Inflammatory macrophage (primary cell): ENCODE measurements around the gene LYRM7.
"Not testable (repeated sequence)": the region's sequence is repeated elsewhere in the genome, so short reads cannot be mapped to it uniquely, and the experiment has no call there.

Experiments
- DNase-seq, 2 donors: peaks; one replicate each; pipeline ENCODE4 v3.0.0-alpha.2; 2020 to 2022
- total RNA-seq, 18 experiments: gene quantifications; one replicate each; lab custom pipeline; 2026; ENCODE audit warnings: mixed read lengths in 6 of 18, inconsistent platforms in 2 of 18; lab: John Stamatoyannopoulos, UW

The LYRM7 gene
- 5.9 to 40.2 (median 21.1) reads per million in 18 experiments for total RNA-seq

DNA sequence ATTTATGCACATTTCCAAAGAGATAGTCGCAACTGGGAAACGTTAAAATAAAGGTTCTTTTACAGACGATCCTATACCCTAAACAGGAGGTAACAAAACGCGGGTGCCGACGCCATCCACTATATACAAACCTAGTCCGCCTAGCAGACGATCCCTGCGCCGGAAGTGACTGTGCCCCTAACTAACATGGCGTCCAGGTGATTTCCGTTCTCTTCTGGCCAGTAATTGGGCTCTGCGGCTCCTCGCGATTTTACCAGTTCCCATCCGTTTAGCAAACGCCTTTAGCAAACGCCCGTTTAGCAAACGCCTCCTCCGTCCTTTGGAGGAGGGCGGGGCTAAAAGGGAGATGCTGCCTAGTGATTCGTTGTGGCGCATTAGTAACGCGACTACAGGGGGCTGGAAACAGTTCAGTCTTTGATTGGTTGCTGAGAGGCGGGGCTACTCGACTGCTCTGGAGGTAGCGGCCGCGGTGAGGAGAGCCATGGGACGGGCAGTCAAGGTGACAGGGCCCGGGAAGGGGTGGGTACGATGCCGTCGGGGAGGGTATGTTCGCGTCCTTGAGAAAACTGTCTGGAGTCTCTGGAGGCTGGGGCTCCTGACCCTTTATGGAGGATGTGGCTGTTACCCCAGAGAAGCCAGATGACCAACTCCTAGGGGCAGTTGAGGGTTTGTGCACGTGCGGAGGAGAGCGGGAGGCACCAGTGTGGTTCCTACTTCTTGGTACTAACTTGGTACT, at the start of gene LYRM7:
LYRM7 (plus strand) TSS at position 405 of the 736 bp plus-strand sequence; CDS start at position 482, 77 bp downstream.
- peak; percentile 99 for DNase-seq

DNA sequence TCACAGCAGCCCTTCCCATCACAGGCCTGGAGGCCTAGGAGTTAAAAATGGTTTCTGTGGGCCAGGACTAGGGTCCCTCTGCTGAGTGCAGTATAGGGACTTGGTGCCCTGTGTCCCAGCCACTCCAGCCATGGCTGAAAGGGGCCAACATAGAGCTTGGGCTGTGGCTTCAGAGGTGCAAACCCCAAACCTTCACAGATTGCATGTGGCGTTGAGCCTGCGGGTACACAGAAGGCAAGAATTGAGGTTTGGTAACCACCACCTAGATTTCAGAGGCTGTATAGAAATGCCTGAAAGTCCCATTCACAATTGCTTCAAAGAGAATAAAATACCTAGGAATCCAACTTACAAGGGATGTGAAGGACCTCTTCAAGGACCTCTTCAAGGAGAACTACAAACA, 43.5 kb upstream of the LYRM7 start:
- not testable (repeated sequence) for DNase-seq

DNA sequence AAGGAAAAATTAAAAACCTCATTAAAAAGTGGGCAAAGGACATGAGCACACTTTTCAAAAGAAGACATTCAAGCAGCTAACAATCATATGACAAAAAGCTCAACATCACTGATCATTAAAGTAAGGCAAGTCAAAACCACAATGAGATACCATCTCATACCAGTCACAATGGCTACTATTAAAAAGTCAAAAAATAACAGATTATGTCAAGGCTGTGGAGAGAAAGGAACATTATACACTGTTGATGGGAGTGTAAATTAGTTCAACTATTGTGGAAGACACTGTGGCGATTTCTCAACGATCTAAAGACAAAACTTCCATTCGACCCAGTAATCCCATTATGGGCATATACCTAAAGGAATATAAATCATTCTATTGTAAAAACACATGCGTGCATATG, 41.4 kb upstream of the LYRM7 start:
- no peak for DNase-seq

DNA sequence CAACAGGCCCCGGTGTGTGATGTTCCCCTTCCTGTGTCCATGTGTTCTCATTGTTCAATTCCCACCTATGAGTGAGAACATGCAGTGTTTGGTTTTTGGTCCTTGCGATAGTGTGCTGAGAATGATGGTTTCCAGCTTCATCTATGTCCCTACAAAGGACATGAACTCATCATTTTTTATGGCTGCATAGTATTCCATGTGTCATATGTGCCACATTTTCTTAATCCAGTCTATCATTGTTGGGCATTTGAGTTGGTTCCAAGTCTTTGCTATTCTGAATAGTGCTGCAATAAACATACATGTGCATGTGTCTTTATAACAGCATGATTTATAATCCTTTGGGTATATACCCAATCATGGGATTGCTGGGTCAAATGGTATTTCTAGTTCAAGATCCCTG, 37.7 kb upstream of the LYRM7 start:
- not testable (repeated sequence) for DNase-seq

DNA sequence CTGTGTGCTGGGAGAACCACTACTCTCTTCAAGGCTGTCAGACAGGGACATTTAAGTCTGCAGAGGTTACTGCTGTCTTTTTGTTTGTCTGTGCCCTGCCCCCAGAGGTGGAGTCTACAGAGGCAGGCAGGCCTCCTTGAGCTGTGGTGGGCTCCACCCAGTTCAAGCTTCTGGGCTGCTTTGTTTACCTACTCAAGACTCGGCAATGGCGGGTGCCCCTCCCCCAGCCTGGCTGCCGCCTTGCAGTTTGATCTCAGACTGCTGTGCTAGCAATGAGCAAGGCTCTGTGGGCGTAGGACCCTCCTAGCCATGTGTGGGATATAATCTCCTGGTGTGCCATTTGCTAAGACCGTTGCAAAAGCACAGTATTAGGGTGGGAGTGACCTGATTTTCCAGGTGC, 32.3 kb upstream of the LYRM7 start:
- DNase-seq, result not testable (repeated sequence)

DNA sequence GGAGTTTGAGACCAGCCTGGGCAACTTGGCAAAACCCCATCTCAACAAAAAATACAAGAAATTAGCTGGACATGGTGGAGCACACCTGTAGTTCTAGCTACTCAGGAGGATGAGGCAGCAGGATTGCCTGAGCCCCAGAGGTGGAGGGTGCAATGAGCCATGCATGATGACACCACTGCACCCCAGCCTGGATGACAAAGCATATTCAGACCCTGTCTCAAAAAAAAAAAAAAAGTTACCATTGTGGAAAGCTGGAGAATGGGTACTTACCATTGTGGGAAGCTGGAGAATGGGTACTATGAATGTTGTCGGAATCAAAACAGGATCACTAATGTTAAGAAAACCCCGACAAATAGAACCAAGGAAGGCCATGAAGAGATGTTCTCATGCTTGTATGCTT, 31.4 kb upstream of the LYRM7 start:
- DNase-seq, result no peak

DNA sequence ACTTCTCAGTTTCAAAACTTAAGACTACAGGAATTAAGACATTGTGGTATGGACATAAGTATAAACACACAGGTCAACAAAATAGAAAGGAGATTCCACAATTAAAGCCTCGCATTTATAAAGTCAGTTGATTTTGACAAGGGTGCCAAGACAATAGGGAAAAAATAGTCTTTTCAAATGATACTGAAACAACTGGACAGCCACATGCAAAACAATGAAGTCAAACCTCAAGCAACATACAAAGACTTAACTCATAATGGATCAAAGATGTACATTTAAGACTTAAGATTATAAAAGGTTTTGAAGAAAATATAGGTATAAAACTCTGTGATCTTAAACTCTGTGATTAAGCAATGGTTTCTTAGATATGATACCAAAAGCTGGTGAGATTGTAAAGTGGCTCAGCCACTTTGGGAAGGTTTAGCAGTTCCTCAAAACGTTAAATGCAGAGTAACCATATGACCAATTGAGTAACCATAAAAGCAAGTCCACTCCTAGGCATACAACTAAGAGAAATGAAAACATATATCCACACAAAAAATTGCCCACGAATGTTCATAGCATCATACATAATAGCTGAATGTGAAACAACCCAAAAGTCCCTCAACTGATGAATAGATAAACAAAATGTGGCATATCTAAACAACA, 27.6 kb upstream of the LYRM7 start:
- DNase-seq, result peak; percentile 42 to 50

DNA sequence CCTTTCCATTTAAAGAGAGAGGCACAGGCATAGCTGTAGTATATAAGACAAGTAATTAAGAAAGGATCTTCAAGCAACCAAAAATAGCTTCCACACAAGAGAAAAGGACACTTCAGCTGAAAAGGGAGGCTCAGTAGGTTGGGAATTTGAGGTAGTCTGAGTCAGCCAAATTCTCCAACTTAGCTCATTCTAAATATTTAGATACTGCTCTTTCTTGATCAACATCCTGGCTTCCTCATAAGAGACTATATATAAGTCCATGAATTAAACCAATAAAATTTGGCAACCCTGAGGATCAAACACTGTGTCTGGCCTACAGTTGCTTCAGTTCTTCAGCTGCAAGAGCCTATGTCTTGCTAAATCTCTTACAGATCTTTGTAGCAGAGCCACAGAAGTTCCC, 23.5 kb upstream of the LYRM7 start:
- no peak for DNase-seq

DNA sequence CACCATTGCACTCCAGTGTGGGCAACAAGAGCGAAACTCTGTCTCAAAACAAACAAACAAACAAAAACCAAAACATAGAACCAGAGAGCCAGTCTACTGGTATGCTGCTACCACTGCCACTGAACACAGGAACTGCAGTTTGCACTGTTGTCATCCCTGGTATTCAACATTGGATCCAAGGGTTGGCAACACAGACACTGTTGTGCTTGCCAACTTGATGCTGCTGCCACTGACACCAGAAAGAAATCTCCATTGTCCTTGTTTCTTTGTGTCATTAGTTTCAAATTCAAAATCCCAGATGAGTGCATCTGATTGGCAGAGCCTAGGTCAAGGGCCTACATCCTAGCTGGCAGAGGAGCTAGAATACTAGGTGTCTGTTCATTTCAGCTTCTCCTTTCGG, 21.9 kb upstream of the LYRM7 start:
- no peak for DNase-seq

DNA sequence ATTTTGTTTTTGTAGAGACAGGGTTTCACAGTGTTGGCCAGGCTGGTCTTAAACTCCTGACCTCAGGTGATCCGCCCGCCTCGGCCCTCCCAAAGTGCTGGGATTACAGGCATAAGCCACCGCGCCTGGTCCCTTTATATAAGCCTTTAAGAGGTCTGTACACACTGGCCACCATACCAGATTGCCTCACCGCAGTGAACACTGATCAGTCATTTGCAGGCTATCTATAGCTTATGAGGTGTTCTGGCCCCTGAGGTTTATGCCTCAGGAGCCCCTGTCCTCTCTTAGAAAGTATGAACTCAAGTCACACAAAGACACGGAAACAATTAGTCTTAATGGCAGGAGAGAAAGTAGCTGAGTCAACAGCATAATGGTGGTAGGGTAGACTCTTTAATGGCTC, 20.3 kb upstream of the LYRM7 start:
- no peak for DNase-seq

DNA sequence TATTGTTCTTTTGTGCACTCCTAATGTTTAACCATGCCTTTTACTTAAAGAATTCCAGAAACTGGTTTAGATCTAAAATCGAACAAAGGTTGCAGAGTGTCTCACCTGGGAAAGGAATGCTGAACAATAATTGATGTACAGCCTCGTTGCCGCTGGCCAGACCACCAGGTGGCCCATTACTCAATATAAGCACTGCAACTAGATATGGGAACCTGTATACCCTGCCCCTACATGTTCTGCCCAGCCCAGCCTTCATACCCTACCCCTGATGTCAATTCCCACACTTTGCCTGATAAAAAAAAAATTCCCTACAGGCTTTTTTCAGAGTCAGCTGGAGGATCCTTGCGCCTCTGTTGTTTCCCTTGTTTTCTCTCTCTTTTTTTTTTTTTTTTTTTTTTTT, 19.5 kb upstream of the LYRM7 start:
- no peak for DNase-seq

DNA sequence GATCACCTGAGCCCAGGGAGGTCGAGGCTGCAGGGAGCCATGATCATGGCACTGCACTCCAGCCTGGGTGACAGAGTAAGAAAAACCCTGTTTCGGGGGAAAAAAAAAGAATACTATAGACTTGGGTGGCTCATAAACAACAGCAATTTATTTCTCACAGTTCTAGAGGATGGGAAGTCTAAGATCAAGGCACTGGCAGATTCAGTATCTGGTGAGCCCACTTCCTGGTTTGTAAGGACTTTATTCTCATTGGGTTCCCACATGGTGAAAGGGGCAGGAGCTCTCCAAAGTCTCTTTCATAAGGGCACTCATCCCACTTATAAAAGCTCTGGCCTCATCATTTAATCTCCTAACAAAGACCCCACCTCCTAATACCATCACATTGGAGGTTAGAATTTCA, 14.4 kb upstream of the LYRM7 start:
- DNase-seq, result no peak

DNA sequence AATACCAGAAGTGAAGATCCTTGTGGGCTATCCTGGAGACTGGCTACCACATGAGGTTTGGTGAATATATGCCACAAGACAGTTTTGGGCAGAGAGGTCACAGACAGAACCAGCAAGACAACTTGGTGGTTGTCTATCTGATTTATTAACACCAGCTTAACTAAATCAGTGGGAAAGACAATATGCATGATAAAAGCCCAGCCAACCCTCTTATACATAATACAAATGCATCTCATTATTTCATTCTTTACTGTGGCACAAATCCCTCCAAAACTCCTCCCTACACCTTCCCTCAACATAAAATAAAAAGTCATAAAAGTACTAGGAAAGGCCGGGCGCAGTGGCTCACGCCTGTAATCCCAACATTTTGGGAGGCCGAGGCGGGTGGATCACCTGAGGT, 13.8 kb upstream of the LYRM7 start:
- no peak for DNase-seq

DNA sequence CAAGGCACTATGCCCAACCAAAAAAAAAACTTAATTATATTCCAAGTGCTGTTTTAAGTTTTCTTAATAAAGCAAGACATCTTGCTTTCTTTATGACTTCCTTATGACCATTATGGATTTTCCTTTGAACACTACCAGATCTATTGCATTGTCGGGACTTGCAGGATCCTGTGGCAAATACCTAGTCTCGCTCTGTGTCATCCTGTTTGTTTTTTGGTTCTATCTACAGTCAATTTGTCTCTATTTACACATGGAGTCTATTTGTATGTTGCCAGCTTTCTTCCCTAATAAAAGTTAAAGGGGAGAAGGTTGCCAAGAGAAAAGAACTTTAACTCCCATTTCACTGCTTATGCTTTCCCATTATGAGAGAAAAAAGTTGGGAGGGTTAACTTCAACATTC, 10.6 kb upstream of the LYRM7 start:
- no peak for DNase-seq

DNA sequence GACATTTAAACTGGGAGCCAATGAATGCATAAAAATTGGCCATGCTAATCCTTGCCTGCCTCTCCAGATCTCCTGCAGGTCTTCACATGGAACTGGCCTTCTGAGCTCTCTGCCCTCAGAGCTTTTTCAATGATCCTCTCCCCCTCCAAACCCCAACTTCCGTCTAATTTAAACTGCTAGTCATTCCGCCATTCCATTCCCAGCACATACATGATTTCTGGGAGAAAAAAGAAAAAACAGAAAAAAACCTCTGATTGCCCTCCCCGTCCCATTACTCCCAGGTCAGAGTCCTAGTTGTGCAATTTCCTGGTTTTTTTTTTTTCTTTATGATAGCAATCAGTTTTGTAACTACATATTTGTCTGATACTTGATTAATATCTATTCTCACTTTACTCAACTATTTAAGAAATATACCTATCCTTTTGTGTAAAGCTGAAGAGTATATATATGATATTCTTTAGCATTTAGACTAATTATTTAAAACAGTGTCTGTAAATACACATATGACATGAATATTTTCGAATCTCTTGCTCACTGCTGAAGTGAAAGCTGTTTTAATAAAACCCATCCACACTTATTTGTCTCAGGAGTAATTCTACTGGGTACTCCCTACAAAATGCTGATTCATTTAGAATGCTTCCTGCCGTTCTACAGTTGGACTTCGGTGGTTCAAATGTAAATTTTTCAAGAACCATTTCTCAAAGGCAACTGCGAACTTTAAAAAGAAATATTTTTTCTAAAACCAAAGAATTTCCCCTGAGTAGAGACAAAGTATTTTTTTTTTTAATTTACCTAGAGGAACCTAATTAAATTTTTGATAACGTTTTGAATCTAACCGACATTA, 7.2 kb upstream of the LYRM7 start:
- peak; percentile 44 to 50 for DNase-seq

DNA sequence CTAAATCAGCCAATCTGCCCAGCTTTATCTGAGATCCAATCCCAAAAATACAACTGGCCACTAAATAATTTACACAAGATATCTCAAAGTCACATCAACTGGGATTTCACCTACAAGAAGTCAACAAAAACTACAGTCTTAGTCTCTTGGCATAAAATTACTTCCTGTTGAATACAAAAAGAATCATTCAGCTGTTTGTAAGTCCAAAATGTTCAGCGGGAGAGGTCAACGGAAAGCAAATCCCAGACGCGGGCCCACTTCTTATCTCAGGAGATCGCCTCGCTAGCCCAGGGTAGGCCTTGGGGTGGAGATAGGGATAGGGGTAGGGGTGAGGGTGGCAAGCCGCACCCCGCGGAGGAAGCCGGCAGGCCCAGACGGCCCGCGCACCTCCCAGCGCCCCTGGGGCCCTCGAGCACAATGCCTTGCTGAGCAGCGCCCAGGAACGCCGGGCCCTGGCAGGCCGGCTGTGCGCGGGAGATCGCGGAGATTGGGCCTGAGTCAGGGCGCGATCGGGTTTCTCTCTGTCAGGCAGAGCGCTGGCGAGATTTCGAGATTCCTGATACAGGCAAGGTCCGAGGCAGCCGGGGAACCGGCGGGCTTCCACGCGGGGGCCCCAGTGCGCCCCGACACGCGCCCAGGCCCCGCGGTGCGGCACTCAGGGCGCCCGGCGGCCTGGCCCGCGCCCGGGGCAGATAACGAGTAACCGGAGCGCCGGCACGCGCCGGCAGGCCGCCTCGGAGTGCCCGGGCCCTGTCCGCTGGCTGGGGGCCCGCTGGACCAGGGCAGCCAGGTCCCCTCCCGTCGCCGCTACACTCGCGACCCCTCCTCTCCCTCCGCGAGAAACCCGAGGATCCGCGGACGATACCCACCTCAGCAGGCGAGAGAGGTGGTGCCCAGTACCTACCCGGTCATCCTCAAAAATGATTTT, 6.3 kb upstream of the LYRM7 start:
- DNase-seq, result peak; percentile 68 to 74

DNA sequence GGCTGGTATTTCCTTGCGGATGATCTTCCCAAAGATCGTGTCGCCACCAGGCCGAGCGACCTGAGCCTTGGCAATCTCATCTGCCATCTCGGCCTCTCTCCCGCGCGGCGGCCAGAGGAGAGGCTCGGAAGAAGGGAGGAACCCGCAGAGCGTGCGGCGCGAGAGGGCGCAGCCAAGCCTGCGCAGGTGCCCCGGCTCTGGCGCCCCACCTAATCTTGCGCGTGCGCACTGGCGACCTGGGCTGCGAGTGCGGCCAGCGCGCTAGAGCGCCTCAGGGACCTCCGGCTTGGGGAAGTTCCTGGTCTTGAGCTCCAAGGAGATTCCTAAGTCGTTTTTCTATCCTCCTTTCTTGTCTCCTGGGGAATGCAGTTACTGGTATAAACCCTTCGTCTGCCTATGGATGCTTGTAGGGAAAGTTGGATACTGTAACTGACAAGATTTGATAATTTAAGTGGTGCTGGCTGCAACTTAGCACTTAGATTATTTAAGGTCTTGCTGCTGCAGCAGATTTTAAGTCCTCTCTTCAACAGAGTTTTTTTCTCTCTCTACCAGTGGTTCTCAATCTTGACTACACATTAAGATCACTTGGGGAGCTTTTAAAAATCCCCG, 5.5 kb upstream of the LYRM7 start, which contains the start of gene HINT1:
HINT1 (minus strand) TSS at position 138 of the 609 bp plus-strand sequence; CDS start at position 87, 51 bp downstream.
- DNase-seq, result peak; percentile 88 to 92

DNA sequence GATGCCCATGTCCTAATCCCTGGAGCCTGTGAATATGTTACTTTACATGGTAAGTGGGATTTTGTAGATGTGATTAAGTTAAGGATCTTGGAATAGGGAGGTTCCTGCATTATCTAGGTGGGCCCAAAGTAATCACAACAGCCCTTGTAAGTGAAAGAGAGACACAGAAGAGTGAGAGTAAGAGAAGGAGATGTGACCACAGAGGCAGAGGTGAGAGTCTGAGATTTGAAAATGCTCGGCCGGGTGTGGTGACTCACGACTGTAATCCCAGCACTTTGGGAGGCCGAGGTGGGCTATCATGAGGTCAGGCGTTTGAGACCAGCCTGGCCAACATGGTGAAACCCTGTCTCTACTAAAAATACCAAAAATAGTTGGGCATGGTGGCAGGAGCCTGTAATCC, 3.1 kb upstream of the LYRM7 start:
- DNase-seq, result no peak

DNA sequence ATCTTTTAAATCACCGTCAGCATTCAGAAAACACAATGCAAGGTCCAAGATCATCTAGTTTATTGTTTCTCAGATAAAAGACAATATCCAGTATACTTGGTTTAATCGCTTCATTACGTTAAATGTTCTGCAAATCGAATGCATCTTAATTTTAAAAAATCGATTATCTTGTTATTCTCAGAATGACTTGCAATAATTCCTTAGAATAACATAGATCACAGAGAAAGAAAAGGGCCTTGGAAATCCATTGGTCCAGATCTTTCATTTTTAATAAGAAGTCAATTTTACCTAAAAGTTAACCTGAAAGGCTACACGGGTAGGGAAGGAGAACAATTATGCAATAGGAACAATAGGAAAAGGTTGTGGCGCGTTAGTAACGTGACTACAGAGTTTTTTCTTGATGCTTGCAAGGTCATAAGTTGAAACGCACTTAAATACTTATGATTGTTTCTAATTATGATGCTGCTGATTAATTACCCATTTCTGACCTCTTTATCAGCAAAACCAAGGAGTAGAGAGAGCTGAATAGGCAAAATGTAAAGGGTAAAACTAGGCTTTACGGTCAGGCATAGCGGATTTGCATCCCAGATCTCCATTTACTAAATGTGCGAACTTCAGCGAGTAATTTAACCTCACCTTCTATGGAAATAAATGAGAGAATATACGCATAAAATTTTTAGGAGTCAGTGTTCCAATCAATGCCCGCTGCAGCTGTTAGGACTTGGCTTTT, 769 bp upstream of the LYRM7 start:
- peak in 1 of 2 donors; percentile 8 for DNase-seq

DNA sequence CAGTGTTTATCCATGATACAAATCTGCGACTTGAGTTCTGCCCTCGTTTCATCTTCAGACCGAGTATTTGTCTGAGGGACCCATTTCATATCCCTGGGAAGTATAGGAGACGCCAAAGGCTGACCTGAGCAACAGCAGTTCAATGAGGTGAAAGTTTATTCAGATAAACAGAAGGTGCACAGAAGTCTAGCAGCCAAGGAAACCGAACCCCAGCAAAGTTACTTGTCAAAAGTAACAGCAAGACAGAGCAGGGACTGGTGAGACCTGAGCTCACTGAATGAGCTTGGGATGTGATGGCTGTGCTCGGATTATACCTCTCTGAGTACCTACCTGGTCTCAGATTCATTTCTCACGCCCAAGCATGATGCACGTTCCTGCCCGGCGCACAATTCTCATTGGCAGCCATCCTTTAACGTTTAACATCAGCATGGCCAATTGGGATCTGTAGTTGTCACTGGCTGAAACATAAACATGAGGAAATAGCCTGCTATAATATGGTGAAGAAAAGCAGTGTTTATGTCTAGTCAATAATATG, 599 bp downstream of the LYRM7 start:
- DNase-seq, result no peak

DNA sequence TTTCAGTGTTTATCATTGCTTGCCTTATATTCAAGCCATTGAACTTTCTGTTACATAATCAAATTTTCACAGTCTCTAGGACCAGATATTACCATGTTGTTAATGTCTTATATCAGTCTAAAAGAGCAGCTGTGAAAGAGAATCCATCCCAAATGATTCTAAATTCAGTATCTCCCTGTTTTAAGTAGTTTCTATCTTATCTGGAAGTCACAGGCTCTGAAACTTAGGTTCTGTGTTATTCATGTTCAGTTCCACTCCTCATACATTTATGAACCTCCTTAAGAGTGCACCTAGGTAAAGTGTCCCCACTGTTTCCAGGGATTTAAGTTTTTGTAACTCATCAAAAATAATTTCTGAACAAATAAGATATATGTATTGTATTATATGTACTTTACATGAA, 9.7 kb downstream of the LYRM7 start:
- DNase-seq, result no peak
